Measurements from ENCODE around the gene HTRA3.

Gene HTRA3

GRCh38 chr4:8352368-8353157, 83.0 kb downstream of the HTRA3 start:
- H3K27ac Mint-ChIP-seq: no peak overlapping the region
- H3K4me1 Mint-ChIP-seq (ENCODE audit: low read depth): no peaks in the 10 kb centered on the region
- H3K4me3 Mint-ChIP-seq: no peak overlapping the region
- H3K9me3 Mint-ChIP-seq (ENCODE audit: low read depth): no peaks in the 10 kb centered on the region
- H3K36me3 Mint-ChIP-seq: no peaks in the 10 kb centered on the region
- H3K27me3 Mint-ChIP-seq: no peaks in the 10 kb centered on the region

GRCh38 chr4:8353158-8353669, 83.7 kb downstream of the HTRA3 start:
- no peaks in the 10 kb centered on the region for H3K9me3 Mint-ChIP-seq (ENCODE audit: low read depth)
- H3K36me3 Mint-ChIP-seq: no peaks in the 10 kb centered on the region

GRCh38 chr4:8353912-8354453, 84.4 kb downstream of the HTRA3 start:
- Mint-ChIP-seq H3K4me3 (no peak overlapping the region), H3K27me3 (no peaks in the 10 kb centered on the region), H3K36me3 (no peaks in the 10 kb centered on the region), H3K27ac (no peak overlapping the region), H3K9me3 (ENCODE audit: low read depth) (no peaks in the 10 kb centered on the region), H3K4me1 (ENCODE audit: low read depth) (no peaks in the 10 kb centered on the region)

More at GRCh38 chr4:8353158-8353669, 83.7 kb downstream of the HTRA3 start:
- no peaks in the 10 kb centered on the region for H3K27me3 Mint-ChIP-seq
- no peaks in the 10 kb centered on the region for H3K4me1 Mint-ChIP-seq (ENCODE audit: low read depth)
- no peak overlapping the region for H3K4me3 Mint-ChIP-seq
- H3K27ac Mint-ChIP-seq: no peak overlapping the region

- Mint-ChIP-seq H3K36me3 (no peaks in the 10 kb centered on the region), H3K4me3 (no peak overlapping the region), H3K4me1 (ENCODE audit: low read depth) (no peaks in the 10 kb centered on the region), H3K9me3 (ENCODE audit: low read depth) (no peaks in the 10 kb centered on the region), H3K27ac (no peak overlapping the region), H3K27me3 (no peaks in the 10 kb centered on the region)
Measured at GRCh38 chr4:8355306-8355705, 85.8 kb downstream of the HTRA3 start.

- Mint-ChIP-seq H3K27me3 (no peaks in the 10 kb centered on the region), H3K9me3 (ENCODE audit: low read depth) (no peaks in the 10 kb centered on the region), H3K4me1 (ENCODE audit: low read depth) (no peaks in the 10 kb centered on the region), H3K4me3 (no peak overlapping the region), H3K36me3 (no peaks in the 10 kb centered on the region), H3K27ac (no peak overlapping the region)
Measured at GRCh38 chr4:8355864-8356565, 86.5 kb downstream of the HTRA3 start.
